ENCODE measurements around the gene VTI1A. TPM values are rescaled to one million over a fixed set of nuclear protein-coding genes. Genes with fewer than 3 reads are reported as not detected.

The VTI1A gene
- total and polyA plus RNA-seq, 9 of the 15 experiments (the other 6 are each of a cell fraction or from before 2014, with no cell fraction given) = 9.3 to 21.4 (median 16.0) TPM

DNA sequence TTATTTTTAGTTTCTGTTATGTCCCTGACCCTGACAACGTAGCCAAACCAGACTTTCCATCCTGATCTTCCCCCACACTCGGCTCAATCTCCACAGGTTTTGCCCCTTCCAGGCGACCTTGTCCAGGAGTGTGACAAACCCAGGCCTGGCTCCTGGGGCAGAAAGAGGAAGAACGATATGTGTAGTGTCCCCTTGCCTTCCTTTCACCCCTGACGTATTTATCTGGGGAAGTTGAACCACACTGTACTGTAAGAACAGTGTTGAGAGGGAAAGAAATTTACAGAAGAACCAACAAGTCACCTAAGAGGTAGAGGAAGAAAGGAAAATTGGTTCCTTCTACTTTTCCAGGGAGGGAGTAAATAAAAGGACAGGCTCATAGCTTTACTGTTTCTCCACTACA is 158.0 kb downstream of the VTI1A start:
- no TSS peak for BruUV-seq (replicated peaks)
- TF ChIP-seq ZNF431 (CRISPR knock-in tag; IDR thresholded peaks at IDR 0.05) = no peak
- no peak for TF ChIP-seq JUND (IDR thresholded peaks at IDR 0.05; ENCODE audit: borderline replicate concordance, low read depth, low read length)
- no peak for TF ChIP-seq JUND (tag; IDR thresholded peaks at IDR 0.05; ENCODE audit: borderline replicate concordance, low read depth, low read length)
- TF ChIP-seq CAMTA2 (CRISPR knock-in tag; conservative IDR thresholded peaks at IDR 0.05) = no peak
- TF ChIP-seq ZNF76 (CRISPR knock-in tag; IDR thresholded peaks at IDR 0.05; ENCODE audit: borderline replicate concordance) = no peak
- TF ChIP-seq, protein P1, sequence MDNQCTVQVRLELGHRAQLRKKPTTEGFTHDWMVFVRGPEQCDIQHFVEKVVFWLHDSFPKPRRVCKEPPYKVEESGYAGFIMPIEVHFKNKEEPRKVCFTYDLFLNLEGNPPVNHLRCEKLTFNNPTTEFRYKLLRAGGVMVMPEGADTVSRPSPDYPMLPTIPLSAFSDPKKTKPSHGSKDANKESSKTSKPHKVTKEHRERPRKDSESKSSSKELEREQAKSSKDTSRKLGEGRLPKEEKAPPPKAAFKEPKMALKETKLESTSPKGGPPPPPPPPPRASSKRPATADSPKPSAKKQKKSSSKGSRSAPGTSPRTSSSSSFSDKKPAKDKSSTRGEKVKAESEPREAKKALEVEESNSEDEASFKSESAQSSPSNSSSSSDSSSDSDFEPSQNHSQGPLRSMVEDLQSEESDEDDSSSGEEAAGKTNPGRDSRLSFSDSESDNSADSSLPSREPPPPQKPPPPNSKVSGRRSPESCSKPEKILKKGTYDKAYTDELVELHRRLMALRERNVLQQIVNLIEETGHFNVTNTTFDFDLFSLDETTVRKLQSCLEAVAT (IDR thresholded peaks at IDR 0.05) = no peak
- no peak for TF ChIP-seq MECOM (CRISPR knock-in tag; IDR thresholded peaks at IDR 0.05)
- TF ChIP-seq, protein P2, sequence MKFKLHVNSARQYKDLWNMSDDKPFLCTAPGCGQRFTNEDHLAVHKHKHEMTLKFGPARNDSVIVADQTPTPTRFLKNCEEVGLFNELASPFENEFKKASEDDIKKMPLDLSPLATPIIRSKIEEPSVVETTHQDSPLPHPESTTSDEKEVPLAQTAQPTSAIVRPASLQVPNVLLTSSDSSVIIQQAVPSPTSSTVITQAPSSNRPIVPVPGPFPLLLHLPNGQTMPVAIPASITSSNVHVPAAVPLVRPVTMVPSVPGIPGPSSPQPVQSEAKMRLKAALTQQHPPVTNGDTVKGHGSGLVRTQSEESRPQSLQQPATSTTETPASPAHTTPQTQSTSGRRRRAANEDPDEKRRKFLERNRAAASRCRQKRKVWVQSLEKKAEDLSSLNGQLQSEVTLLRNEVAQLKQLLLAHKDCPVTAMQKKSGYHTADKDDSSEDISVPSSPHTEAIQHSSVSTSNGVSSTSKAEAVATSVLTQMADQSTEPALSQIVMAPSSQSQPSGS (CRISPR knock-in tag; IDR thresholded peaks at IDR 0.05) = no peak
- no peak for TF ChIP-seq CBX2 (IDR thresholded peaks at IDR 0.05; ENCODE audit: insufficient read depth, low read length, poor library complexity, severe bottlenecking)
- TF ChIP-seq L3MBTL2 (IDR thresholded peaks at IDR 0.05) = no peak
- TF ChIP-seq, protein P3, sequence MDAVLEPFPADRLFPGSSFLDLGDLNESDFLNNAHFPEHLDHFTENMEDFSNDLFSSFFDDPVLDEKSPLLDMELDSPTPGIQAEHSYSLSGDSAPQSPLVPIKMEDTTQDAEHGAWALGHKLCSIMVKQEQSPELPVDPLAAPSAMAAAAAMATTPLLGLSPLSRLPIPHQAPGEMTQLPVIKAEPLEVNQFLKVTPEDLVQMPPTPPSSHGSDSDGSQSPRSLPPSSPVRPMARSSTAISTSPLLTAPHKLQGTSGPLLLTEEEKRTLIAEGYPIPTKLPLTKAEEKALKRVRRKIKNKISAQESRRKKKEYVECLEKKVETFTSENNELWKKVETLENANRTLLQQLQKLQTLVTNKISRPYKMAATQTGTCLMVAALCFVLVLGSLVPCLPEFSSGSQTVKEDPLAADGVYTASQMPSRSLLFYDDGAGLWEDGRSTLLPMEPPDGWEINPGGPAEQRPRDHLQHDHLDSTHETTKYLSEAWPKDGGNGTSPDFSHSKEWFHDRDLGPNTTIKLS (IDR thresholded peaks at IDR 0.05; ENCODE audit: borderline replicate concordance, low read depth) = no peak

More for the DNA sequence above, 158.0 kb downstream of the VTI1A start:
- Histone ChIP-seq H3K4me3 (no peak overlapping the region), H3K4me1 (replicated peaks in 1 of 2; ENCODE audit: control insufficient read depth in 2 of 2, insufficient read depth in 2 of 2, low read length in 2 of 2) (no peaks in the 10 kb centered on the region), H3K27me3 (ENCODE audit: control insufficient read depth in 2 of 2, insufficient read depth in 2 of 2, low read length in 2 of 2) (no peaks in the 10 kb centered on the region), H3K9ac (ENCODE audit: insufficient read depth in 1 of 2, low read depth in 2 of 2, low read length in 2 of 2) (no peak overlapping the region), H3K9me1 (ENCODE audit: control insufficient read depth, insufficient read depth, low read length) (no peaks in the 10 kb centered on the region), H2AFZ (ENCODE audit: low read depth, low read length) (no peak overlapping the region), H4K20me1 (replicated peaks; ENCODE audit: control insufficient read depth, insufficient read depth, low read length) (no peaks in the 10 kb centered on the region), H3K9me3 (replicated peaks; ENCODE audit: control insufficient read depth, insufficient read depth, low read depth, low read length) (no peaks in the 10 kb centered on the region), H3K27ac (ENCODE audit: extremely low read depth, low read depth, low read length) (no peak overlapping the region), H3K36me3 (ENCODE audit: control insufficient read depth, insufficient read depth, low read length) (no peaks in the 10 kb centered on the region), H3K4me2 (ENCODE audit: insufficient read depth, low read length) (no peak overlapping the region), H3K79me2 (ENCODE audit: control insufficient read depth, insufficient read depth, low read length) (no peaks in the 10 kb centered on the region)
- DNase-seq (ENCODE audit: extremely low read depth in 1 of 4, low spot score in 3 of 4) (no peak), FAIRE-seq (no peak), ATAC-seq (no peak)
- in situ Hi-C loops (cut with MboI) (no loop called here), intact Hi-C loops (cut with micrococcal nuclease) (no loop called here)
- ChIA-PET CTCF (ENCODE audit: low intra/inter-chr PET ratio) (no interaction called here), POLR2A (interaction anchor here (0.9 kb wide), 1 partner anchor 931 kb away, joined by 3 read pairs; no protein-coding TSS in a partner anchor)
- WGBS (ENCODE audit: insufficient coverage, low coverage, missing lambda C conversion rate) = 37% methylated on average over 5 of the region's 5 CpGs

All from K562 (cell line).